Frontal cortex (tissue), 4 donors: Measurements from ENCODE around the gene SCNN1A. TPM values are rescaled to one million over a fixed set of nuclear protein-coding genes. Genes with fewer than 3 reads are reported as not detected.

Source experiments
- DNase-seq, 2 donors: peaks; one replicate each; pipeline ENCODE4 v3.0.0; 2012; ENCODE audit warnings: low spot score in 2 of 2
- FAIRE-seq: peaks from 2 replicates; lab custom pipeline; 2012; peaks lifted over from hg19 to GRCh38; lab: Jason Lieb, UNC
- total RNA-seq: library from RNA; depleted of rRNA; stranded (reverse); fragments of >200 nt; gene quantifications from one replicate; pipeline ENCODE4 v1.2.3, GENCODE V29; 2014
- donor health status: control.
- donor health status: control.
- donor health status: control.

Gene SCNN1A
- total RNA-seq, 1 donor from 2014 or later = not detected

DNA sequence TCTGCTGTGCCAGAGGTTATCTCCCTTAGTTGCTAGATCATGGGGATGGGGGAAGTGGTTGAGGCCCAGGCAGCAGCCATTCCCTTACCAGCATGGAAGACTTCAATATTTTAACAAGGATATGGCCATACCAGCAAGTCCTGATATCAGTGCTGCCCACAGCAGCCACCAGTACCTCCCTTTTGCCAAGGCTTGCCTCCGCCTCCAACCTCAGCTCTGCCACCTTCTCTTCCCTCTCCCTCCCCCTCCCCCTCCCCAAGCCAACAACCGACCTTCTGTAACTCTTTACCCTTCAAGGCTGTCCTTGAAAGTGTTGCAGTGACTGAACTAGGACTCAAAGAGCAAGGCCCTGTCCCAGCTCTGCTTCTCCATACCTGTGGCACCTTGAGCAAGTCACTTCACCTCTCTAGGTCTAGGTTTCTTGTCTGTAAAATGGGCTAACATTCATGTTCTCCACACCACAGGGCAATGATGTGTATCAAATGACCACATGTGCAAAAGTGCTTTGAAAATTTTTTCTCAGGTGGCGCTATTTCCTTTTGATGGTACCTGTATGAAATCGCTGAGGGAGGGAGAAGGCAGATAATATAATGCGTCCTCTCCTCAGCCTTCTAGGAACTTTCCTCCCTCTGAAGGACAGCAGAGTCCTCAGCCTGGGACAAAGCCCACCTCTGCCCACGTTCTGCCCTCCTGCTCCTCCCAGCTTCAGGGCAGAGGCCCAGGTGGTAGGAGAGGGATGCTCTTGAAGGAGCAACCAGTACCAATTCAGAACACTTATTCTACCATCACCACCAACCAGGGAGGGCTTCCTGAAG is 50.2 kb downstream of the SCNN1A start:
- FAIRE-seq = no peak
- no peak for DNase-seq

DNA sequence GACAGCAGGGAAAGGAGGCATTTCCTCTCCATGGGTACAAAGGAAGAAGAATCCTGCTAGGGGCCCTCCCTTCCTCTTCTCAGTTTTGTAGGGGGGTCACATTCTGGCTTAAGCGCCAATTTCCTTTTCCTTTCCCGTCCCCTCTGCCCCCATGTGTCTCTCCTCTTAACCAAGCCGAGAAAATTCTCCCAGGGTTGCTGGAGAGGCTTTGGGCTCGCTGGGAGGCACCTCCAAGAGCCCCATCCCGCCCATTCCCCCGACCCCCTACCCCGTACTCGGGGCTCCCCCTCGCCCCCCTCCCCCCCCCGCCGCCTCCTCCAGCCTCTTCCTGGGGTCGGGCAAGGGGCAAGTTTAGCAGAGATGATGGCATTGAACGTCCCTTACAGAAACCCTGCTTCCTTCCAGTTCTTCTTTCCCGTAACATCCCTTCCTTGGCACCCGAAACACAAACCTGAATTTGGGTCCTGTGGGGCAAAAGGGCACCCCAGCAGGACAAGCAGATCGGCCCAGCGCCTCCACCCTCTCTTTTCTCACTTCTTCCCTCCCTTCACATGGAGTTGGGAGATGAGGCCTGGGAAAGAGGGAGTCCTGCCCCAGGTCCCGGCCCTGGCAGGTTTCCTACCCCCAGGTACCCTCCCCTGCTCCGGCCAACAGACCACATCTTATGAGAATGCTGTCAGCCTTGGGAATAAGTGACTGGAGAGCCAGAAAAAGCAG is 51.2 kb downstream of the SCNN1A start:
- FAIRE-seq (no peak), DNase-seq (no peak)

DNA sequence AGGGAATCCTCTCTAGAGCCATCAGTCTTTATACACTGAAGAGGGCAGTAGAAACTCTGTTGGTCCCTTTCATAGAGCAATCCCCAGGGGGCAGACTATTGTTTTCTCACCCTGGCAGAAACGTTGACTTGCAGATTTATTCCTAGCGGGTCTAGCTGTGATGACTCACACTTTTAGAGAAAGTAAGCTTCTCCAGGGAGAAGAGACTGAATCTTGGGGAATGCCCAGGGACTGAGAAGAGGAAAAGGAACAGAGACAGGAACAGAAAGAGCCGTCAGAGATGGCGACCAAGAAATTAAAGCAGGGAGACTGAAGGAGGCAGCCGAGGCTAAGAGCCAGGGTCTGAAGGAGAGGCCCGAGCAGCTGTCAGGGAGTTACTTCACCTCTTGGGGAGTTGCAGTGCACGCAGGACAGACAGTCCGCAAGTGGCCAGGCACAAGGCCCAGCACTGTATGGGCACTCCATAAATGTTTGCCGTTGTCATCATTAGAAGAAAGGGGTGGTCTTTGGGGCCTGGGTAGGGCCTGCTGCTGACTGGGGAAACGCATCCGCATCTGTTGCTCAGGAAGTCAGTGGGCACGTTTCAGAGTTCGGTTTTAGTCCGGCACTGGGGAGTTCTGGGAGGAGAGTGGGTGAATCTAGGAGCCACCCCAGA is 51.9 kb downstream of the SCNN1A start:
- no peak for FAIRE-seq
- DNase-seq = peak; percentile 58 to 78

DNA sequence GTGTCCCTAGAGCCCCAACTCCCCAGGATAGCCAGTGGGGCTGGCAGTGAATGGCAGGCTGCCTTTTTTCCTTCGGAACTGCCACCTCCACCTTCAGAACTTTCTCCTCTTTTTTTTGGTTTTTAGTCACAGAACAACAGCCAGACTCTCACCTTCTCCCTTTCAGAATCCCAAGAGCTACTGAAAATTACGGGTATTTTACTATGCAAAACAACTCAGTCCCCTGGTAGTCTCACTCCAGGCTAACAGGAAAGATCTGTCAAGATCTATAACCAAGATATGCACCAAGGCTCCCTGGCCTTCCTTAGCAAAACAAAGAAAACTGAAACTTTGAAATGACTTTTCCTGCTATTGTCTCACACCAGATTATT is 52.4 kb downstream of the SCNN1A start:
- no peak for DNase-seq

DNA sequence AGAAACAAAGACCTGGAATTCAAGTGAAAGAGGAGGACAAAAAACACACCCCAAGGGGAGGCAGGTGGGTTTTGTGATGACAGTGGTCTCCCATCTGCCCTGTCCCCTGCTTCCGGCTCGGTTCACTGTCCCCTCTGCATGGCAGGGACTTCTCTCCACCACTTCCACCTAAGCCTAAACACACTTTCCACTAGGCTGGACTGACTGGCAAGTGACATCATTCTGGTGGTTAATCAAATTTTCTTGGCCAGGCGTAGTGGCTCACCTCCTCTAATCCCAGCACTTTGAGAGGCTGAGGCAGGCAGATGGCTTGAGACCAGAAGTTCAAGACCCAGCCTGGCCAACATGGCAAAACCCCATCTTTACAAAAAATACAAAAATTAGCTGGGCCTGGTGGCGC is 53.0 kb downstream of the SCNN1A start:
- FAIRE-seq (no peak), DNase-seq (no peak)

More for the DNA sequence above, 52.4 kb downstream of the SCNN1A start:
- FAIRE-seq = no peak

DNA sequence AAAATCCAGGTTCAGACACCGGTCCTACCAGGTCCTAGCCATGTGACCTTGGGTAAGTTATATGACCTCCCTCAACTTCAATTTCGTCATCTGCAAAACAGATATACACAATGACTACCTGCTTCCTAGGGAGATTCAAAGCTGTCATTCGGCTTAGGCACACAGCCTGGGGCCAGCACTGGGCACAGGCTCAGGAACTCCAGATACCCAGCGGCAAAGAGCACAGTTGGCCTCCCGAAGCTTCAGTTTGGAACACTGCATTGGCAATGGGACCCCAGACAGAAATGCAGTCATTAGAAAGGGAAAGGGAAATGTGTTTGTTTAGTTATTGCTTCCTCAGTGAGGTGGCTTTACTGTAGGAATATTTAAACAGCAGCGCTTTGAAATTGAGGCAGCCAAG is 53.5 kb downstream of the SCNN1A start:
- no peak for FAIRE-seq
- DNase-seq = no peak

DNA sequence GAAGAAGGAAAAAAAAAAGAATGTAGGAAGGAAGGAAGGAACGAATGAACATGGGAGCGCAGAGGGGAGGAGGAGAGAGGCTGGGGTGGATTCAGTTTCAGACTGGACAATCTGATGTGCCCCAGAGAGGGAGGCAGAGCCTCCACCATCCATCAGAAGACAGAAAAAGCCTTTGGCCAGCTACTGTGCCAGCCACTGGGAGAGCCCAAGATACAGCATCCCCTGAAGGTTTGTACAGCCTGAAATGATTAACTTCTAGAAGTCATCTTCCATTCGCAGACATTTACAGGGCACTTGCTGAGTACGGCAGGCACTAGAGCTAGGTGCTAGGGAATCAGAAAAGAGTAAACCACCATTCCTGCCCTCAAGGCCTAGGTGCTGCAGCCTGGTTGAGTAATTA is 55.9 kb downstream of the SCNN1A start:
- FAIRE-seq (no peak), DNase-seq (no peak)

DNA sequence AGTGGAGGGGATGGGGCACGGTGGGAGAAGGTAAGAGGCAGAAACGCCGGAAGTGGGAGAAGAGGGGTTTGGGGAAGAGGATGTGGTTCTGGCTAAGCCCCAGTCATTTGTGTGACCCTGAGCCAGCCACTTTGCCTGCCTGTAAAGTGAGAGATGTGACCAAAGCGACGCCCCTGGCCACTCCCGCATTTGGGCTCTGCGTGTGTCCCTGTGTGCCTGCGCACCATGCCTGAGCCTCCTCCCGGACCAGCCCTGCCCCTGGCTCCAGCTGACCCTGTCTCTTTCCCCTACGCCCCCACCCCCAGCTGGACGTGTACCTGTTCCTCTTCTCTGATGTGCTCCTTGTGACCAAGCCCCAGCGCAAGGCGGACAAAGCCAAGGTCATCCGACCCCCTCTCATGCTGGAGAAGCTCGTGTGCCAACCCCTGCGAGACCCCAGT is 56.9 kb downstream of the SCNN1A start:
- DNase-seq (no peak), FAIRE-seq (no peak)

DNA sequence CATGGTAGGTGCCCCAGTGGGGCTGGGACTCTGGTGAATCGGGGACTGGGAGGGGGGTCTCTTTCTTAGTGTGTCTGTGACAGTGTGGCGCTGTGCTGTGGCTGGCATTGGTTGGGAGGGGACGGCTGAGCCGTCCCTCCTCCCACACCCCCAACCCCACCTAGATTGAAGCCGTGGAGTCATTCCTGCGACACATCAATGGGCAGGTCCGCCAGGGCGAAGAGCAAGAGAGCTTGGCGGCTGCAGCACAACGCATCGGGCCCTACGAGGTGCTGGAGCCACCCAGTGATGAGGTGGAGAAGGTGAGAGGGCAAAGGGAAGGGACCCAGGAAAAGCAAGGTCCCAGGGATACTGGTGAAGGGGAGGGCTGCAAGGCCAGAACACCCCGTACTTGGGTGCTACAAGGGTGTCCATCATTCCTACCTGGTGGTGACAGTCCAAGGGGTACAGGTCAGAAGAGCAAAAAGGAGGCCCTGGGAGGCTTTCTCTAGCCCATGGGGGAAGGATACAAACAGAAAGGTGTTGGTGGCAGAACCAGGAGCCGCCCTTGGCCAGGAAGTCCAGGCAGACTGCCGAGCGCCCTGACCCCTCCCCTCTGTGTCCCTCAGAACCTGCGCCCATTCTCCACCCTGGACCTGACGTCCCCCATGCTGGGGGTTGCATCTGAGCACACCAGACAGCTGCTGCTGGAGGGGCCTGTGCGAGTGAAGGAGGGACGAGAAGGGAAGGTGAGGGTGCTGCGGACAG is 57.5 kb downstream of the SCNN1A start:
- FAIRE-seq (no peak), DNase-seq (no peak)

DNA sequence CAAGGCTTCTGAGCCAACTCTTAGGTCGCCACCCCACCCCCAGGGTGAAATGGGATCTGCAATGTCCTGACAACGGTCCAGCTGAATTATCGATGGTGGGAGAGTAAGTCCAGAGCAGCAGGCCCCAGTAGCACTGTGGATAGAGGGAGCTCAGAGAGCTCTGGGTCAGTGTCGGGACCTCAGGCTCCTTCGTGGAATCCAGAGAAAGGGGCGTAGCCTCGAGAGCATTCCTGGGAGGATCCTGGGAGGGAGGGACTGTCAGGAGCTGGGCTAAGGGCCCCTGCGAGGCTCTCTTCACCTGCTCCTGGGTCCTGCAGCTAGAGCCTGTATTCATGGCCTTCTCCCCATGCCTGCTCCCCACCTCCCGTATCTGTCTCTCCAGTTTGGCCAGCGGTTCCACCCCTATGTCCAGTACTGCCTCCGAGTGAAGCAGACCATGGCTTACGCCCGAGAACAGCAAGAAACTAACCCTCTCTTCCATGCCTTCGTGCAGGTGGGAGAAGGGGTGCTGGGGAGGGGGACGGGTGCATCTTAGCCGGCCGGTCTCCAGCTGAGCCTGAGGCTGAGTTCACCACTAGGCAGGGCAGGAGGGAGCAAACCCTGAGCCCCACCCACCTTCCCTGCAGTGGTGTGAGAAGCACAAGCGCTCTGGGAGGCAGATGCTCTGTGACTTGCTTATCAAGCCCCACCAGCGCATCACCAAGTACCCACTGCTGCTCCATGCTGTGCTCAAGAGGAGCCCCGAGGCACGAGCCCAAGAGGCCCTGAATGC is 58.3 kb downstream of the SCNN1A start:
- DNase-seq (no peak), FAIRE-seq (no peak)

DNA sequence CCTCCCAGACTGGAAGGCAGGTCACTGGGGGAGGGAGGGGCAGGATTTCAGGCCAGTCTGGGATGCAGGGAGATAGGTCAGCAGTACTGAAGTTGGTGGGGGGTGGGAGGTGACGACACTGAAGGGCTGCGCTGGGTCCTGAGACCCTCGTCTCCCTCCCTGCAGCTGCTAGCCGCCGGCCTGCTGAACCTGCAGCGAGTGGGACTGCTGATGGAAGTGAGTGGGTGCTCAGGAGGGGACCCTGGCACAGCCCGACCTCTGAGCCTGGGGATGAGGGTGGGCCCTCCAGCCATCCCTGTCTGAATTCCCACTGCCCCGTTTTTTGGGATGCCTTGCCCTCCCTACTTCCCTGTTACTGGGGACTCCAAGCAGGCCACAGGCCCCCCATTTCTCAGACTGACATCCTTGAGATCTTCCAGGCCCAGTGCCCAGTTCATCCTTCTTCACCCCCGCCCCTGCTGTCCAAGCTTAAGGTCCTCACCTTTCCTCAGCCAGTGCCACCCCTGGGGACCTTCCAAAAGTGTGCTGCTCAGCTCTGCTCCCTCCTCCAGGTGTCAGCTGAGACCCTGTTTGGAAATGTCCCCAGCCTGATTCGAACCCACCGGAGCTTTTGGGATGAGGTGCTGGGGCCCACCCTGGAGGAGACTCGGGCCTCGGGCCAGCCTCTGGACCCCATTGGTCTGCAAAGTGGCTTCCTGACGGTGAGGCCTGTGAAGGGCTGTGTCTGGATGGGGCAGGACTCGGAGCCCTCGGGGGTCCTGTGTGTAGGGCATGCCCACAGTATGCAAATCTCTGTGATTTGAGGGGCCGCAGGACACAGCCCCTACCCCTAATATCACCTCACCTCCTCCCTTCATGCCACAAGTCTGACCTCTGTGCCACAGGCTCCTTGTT is 59.4 kb downstream of the SCNN1A start:
- FAIRE-seq (no peak), DNase-seq (no peak)

DNA sequence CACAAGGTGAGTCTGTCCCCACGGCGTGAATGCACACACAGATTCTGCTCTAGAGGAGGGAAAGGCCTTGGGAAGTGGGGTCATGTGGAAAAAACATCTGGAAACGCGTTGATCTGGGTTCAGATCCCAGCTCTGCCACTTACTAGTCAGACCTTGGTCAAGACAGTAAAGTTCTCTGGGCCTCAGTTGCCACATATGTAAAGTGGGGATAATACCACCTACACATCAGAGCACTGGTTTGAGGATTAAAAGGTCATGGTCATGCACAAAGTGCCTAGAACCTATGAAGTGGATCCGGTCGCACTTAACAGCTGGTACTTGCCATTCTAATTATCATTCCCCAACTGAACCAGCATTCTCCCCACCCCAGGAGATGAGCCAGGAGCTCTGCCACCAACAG is 60.2 kb downstream of the SCNN1A start:
- no peak for DNase-seq
- no peak for FAIRE-seq

DNA sequence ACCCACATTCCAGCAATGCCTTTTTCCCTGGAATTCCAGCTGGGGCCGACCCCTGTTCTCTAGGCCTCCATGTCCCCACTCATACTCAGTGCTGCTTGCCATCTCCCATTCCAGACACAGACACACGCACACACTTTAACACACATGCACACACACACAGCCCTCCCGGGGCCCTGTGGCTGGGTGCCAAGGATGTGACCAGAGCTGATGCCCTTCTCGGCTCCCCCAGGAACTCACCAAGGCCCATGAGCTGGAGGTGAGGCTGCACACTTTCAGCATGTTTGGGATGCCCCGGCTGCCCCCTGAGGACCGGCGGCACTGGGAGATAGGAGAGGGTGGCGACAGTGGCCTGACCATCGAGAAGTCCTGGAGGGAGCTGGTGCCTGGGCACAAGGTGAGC is 60.6 kb downstream of the SCNN1A start:
- FAIRE-seq (no peak), DNase-seq (no peak)

DNA sequence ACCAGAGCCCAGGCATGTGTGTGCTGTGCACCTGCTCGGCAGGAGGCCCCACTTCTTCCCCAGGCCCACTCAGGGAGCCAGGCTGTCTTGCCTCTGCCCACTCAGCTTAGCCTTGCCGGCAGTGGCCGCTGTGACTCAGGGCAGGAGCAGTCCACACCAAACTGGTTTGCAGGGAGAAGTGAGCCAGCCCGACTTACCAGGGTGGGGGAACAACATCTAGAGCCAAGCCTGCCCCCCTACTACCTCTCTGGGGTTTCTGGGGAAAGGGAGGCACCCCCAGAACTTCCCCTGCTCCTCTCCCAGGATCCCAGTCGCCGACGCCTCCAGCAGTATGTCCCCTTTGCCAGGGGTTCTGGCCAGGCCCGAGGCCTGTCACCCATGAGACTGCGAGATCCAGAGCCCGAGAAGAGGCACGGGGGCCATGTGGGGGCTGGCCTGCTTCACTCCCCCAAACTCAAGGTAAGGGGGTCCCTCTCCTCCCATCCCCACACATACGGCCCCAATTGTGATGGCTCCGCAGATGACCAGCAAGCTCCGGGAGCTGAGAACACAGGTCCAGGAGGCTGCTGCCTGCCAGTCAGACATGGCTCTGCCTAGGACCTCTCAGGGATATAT is 61.9 kb downstream of the SCNN1A start:
- DNase-seq = no peak
- FAIRE-seq = no peak

DNA sequence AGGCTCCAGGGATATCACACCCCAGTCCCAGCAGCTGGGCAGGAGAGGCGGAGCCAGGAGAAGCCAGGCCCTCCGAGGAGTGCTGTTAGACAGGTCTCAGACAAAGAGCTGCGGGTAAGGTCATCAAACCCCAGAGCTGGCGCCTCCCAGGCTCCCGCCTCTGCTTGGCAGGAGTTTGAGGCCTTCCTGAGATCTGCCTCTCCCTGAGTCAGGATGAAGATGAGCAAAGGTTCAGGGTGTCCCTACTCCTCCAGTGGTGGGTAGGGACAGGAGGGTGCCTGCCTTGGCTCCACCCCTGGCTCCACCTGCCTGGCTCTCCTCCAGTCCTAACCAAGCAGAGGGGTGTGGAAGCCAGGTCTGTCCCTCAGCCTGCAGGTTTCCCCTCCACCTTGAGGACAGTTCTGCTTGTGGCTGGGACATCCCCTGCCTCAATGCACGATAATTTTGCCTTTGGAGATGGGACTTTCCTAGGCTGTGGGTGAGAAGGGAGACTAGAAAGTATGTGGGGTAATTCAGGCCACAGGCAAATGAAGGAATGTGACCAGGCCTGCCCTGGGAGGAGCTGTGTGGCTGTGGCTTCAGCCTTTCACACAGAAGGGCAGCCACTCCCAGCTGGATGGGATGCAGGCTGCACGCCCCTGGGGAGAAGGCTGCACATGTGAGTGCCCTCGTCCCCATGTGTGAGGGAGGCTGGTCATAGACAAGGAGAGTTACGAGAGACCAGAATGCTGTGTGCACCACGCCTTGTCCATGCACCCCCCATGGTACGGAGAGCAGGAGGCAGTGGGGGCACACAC is 62.6 kb downstream of the SCNN1A start:
- DNase-seq (no peak), FAIRE-seq (no peak)

DNA sequence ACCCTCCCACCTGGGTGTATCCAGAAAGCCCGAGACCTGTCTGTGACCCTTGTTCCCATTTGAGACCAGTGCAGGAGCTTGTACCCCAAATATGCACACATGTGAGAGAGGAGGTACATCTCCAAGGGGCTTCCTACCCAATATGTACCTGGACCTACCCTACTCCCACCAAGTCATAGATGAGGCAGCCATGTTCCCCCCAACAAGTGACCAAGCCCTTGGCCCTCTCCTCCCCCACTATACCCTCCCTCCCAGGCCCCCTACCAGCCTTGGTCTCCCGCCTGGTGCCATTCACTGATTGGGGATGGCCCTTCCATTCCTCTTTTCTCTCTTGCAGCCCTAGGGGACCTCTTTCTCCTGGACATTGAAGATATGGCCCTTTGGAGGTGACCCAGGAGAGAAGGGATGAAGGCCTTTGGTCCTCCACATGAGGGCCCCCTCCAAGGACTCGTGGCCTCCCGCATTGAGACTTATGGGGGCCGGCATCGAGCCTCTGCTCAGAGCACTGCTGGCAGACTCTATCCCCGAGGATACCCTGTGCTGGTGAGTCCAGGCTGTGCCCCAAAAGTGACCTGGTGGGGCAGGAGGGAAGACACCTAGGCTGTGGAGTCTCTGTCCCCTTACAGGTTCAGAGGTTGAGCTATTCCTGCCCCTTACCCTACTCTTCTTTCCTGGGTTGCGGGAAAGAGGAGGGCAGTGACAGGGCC is 63.4 kb downstream of the SCNN1A start:
- DNase-seq (no peak), FAIRE-seq (no peak)
